ENCODE data around the gene IPO9. TPM values are rescaled to one million over a fixed set of nuclear protein-coding genes. Genes with fewer than 3 reads are reported as not detected.

Gene IPO9
- polyA plus RNA-seq, 1 donor (not counting 4 experiments of a cell fraction or from before 2014, with no cell fraction given): 38.9 TPM

GRCh38 chr1:201847150-201847549 is 18.2 kb downstream of the IPO9 start:
- TF ChIP-seq EZH2 (IDR thresholded peaks at IDR 0.05; ENCODE audit: low read length) (no peak), CTCF (optimal IDR thresholded peaks at IDR 0.05 in 1 of 3, IDR thresholded peaks at IDR 0.05 in 1 of 3, conservative IDR thresholded peaks at IDR 0.05 in 1 of 3; ENCODE audit: extremely low read depth in 1 of 3, insufficient read depth in 2 of 3, low read length in 3 of 3) (no peak)
- Histone ChIP-seq H3K79me2 (ENCODE audit: control insufficient read depth, insufficient read depth, low read length) (peaks cover 54% of the 10 kb centered on the region), H2AFZ (ENCODE audit: control insufficient read depth, low read length) (no peak overlapping the region), H3K4me2 (ENCODE audit: control insufficient read depth, extremely low read depth, insufficient read depth, low read depth, low read length) (no peak overlapping the region), H3K9me3 (ENCODE audit: control insufficient read depth, low read depth, low read length) (no peaks in the 10 kb centered on the region), H3K4me3 (ENCODE audit: control insufficient read depth in 2 of 3, extremely low read depth in 1 of 3, insufficient read depth in 2 of 3, low read depth in 1 of 3, low read length in 3 of 3) (no peak overlapping the region), H3K4me1 (ENCODE audit: control insufficient read depth, extremely low read depth, insufficient read depth, low read length) (peaks cover 39% of the 10 kb centered on the region), H3K27ac (ENCODE audit: control insufficient read depth, insufficient read depth, low read length) (no peak overlapping the region), H3K9me1 (ENCODE audit: control insufficient read depth, extremely low read depth, insufficient read depth, low read length) (peaks cover 3% of the 10 kb centered on the region), H3K9ac (ENCODE audit: control insufficient read depth, extremely low read depth, insufficient read depth, low read length) (no peak overlapping the region), H3K27me3 (ENCODE audit: control insufficient read depth, extremely low read depth, insufficient read depth, low read length) (no peaks in the 10 kb centered on the region), H3K36me3 (ENCODE audit: control insufficient read depth in 2 of 2, extremely low read depth in 1 of 2, insufficient read depth in 2 of 2, low read length in 2 of 2) (peaks cover 8 to 16% of the 10 kb centered on the region in 2 experiments), H4K20me1 (ENCODE audit: control insufficient read depth, extremely low read depth, insufficient read depth, low read length) (no peaks in the 10 kb centered on the region)
- dilution Hi-C loops (cut with MboI; ENCODE audit: extremely low pct_ligation_motif_present, low sequenced_read_pairs): no loop called here
- DNase-seq (ENCODE audit: low read depth, low spot score): no peak
- no peak for FAIRE-seq

- dilution Hi-C loops (cut with MboI; ENCODE audit: extremely low pct_ligation_motif_present, low sequenced_read_pairs): no loop called here
- H3K4me2 ChIP-seq (ENCODE audit: control insufficient read depth, extremely low read depth, insufficient read depth, low read depth, low read length): no peak overlapping the region
- DNase-seq (ENCODE audit: low read depth, low spot score) (no peak), FAIRE-seq (peak; percentile 9)
- no peaks in the 10 kb centered on the region for H4K20me1 ChIP-seq (ENCODE audit: control insufficient read depth, extremely low read depth, insufficient read depth, low read length)
- no peak overlapping the region for H3K4me3 ChIP-seq (ENCODE audit: control insufficient read depth in 2 of 3, extremely low read depth in 1 of 3, insufficient read depth in 2 of 3, low read depth in 1 of 3, low read length in 3 of 3)
- H3K9ac ChIP-seq (ENCODE audit: control insufficient read depth, extremely low read depth, insufficient read depth, low read length): no peak overlapping the region
- H3K79me2 ChIP-seq (ENCODE audit: control insufficient read depth, insufficient read depth, low read length): peaks cover 43% of the 10 kb centered on the region
- H3K27me3 ChIP-seq (ENCODE audit: control insufficient read depth, extremely low read depth, insufficient read depth, low read length): no peaks in the 10 kb centered on the region
- H3K9me1 ChIP-seq (ENCODE audit: control insufficient read depth, extremely low read depth, insufficient read depth, low read length): peaks cover 3% of the 10 kb centered on the region
- peaks cover 39% of the 10 kb centered on the region for H3K4me1 ChIP-seq (ENCODE audit: control insufficient read depth, extremely low read depth, insufficient read depth, low read length)
- peaks cover 13 to 18% of the 10 kb centered on the region in 2 experiments for H3K36me3 ChIP-seq (ENCODE audit: control insufficient read depth in 2 of 2, extremely low read depth in 1 of 2, insufficient read depth in 2 of 2, low read length in 2 of 2)
- TF ChIP-seq EZH2 (IDR thresholded peaks at IDR 0.05; ENCODE audit: low read length) (no peak), CTCF (optimal IDR thresholded peaks at IDR 0.05 in 1 of 3, IDR thresholded peaks at IDR 0.05 in 1 of 3, conservative IDR thresholded peaks at IDR 0.05 in 1 of 3; ENCODE audit: extremely low read depth in 1 of 3, insufficient read depth in 2 of 3, low read length in 3 of 3) (no peak)
- H3K27ac ChIP-seq (ENCODE audit: control insufficient read depth, insufficient read depth, low read length): no peak overlapping the region
- no peaks in the 10 kb centered on the region for H3K9me3 ChIP-seq (ENCODE audit: control insufficient read depth, low read depth, low read length)
- H2AFZ ChIP-seq (ENCODE audit: control insufficient read depth, low read length): no peak overlapping the region
These were observed 19.3 kb downstream of the IPO9 start for GRCh38 chr1:201848230-201848629.
